Measurements from ENCODE around the gene RNF5. TPM values are rescaled to one million over a fixed set of nuclear protein-coding genes. Genes with fewer than 3 reads are reported as not detected.

Gene RNF5
- total RNA-seq, 1 experiment from 2014 or later, result 45.9 TPM

DNA sequence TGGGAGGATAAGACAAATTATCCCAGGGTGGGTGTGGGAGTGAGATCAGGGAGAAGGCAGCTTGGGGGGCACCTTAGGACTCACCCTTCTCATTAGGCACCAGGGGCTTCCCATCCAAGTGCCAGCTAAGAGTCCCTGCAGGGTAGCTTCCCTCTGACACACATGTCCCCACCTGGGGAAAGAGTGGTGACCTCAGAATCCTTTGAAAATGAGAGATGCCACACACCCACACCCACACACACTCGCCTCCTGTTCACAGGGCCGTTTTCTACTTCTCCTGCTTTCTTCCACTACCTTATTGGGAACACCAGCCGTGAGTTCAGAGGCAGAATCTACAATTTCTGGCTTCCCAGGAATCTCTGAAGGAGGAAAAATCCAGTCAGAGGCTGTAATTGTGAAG is 4.8 kb downstream of the RNF5 start:
- no TSS peak for BruUV-seq (replicated peaks)
- intact Hi-C loops (cut with micrococcal nuclease), result no loop called here

DNA sequence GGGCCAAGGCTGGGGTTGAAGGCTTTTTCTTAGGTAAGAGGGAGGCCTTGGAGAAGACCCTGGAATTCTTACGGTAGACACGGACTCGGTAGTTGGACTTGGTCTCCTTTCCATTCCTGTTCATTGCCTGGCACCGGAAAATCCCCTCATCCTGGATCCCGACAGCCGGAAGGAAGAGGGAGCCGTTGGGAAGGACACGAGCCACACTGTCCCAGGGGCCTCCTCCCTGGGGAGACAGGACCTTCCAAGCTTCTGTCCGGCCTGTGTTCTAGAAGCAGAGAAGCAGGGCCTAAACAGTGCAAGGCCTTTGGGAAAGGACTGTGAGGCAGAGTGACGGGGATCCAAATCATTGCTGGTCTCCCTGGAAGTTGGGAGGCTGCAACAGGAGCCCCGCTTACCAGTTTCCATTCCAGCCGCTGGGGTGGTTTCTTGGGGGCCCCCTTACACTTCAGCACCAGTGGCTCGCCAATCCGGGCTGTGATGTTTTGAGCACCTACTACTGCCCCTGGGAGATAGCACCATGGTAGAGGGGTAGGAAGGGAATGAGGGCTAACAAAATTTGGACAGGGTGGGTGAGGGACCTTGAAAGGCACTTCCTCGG is 5.4 kb downstream of the RNF5 start:
- intact Hi-C loops (cut with micrococcal nuclease), result no loop called here
- no peaks in the 10 kb centered on the region for H4K20me1 ChIP-seq (ENCODE audit: insufficient read depth)
- H3K4me3 ChIP-seq (replicated peaks in 1 of 2; ENCODE audit: low read depth in 1 of 2, low read length in 2 of 2), result no peak overlapping the region
- no TSS peak for BruUV-seq (replicated peaks)
- ChIA-PET CTCF (no interaction called here), POLR2A (no interaction called here), RAD21 (ENCODE audit: low non-redundant PET in 1 of 2, low total read pairs in 2 of 2, uncharacterized antibody in 2 of 2, unreplicated experiment in 2 of 2) (no interaction called here)
- no peaks in the 10 kb centered on the region for H3K27me3 ChIP-seq (ENCODE audit: insufficient read depth, low read length)
- H3K9ac ChIP-seq (ENCODE audit: low read length), result no peak overlapping the region
- H2AFZ ChIP-seq (ENCODE audit: low read depth, low read length, poor library complexity, severe bottlenecking), result no peak overlapping the region
- H3K79me2 ChIP-seq (ENCODE audit: insufficient read depth, low read length), result peaks cover 9% of the 10 kb centered on the region; the same call in 1 of the 2 replicates
- no peaks in the 10 kb centered on the region for H3K9me3 ChIP-seq (ENCODE audit: control insufficient read depth in 1 of 2, insufficient read depth in 1 of 2, low read depth in 1 of 2, low read length in 2 of 2)
- no peaks in the 10 kb centered on the region for H3K9me2 ChIP-seq (ENCODE audit: insufficient read depth)
- no peak for DNase-seq (ENCODE audit: low read depth, low spot score)
- TF ChIP-seq, protein P1, sequence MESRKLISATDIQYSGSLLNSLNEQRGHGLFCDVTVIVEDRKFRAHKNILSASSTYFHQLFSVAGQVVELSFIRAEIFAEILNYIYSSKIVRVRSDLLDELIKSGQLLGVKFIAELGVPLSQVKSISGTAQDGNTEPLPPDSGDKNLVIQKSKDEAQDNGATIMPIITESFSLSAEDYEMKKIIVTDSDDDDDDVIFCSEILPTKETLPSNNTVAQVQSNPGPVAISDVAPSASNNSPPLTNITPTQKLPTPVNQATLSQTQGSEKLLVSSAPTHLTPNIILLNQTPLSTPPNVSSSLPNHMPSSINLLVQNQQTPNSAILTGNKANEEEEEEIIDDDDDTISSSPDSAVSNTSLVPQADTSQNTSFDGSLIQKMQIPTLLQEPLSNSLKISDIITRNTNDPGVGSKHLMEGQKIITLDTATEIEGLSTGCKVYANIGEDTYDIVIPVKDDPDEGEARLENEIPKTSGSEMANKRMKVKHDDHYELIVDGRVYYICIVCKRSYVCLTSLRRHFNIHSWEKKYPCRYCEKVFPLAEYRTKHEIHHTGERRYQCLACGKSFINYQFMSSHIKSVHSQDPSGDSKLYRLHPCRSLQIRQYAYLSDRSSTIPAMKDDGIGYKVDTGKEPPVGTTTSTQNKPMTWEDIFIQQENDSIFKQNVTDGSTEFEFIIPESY (IDR thresholded peaks at IDR 0.05; ENCODE audit: extremely low read depth, insufficient replicate concordance, low read length), result no peak
- TF ChIP-seq FOSL1 (IDR thresholded peaks at IDR 0.05; ENCODE audit: low read depth) (no peak), YY1 (IDR thresholded peaks at IDR 0.05; ENCODE audit: extremely low read depth, insufficient replicate concordance, low read depth, low read length) (no peak), EGR1 (IDR thresholded peaks at IDR 0.05; ENCODE audit: low read depth) (no peak), CEBPB (IDR thresholded peaks at IDR 0.05; ENCODE audit: low read depth) (no peak)
- TF ChIP-seq, protein P2, sequence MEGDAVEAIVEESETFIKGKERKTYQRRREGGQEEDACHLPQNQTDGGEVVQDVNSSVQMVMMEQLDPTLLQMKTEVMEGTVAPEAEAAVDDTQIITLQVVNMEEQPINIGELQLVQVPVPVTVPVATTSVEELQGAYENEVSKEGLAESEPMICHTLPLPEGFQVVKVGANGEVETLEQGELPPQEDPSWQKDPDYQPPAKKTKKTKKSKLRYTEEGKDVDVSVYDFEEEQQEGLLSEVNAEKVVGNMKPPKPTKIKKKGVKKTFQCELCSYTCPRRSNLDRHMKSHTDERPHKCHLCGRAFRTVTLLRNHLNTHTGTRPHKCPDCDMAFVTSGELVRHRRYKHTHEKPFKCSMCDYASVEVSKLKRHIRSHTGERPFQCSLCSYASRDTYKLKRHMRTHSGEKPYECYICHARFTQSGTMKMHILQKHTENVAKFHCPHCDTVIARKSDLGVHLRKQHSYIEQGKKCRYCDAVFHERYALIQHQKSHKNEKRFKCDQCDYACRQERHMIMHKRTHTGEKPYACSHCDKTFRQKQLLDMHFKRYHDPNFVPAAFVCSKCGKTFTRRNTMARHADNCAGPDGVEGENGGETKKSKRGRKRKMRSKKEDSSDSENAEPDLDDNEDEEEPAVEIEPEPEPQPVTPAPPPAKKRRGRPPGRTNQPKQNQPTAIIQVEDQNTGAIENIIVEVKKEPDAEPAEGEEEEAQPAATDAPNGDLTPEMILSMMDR (IDR thresholded peaks at IDR 0.05 in 2 of 3, conservative IDR thresholded peaks at IDR 0.05 in 1 of 3; ENCODE audit: borderline replicate concordance in 1 of 3, insufficient read depth in 1 of 3, low read depth in 2 of 3, low read length in 2 of 3), result no peak
- H3K4me2 ChIP-seq (ENCODE audit: low read length), result no peak overlapping the region
- ATAC-seq, result no peak
- peaks cover 10 to 13% of the 10 kb centered on the region in 2 experiments; a peak in 3 of 4 replicates for H3K36me3 ChIP-seq (ENCODE audit: control insufficient read depth in 1 of 2, insufficient read depth in 2 of 2, low read length in 2 of 2)
- peaks cover 4 to 34% of the 10 kb centered on the region in 2 experiments; a peak in 3 of 4 replicates for H3K4me1 ChIP-seq (ENCODE audit: control insufficient read depth in 1 of 2, insufficient read depth in 2 of 2, low read length in 2 of 2)
- peak overlapping the region; percentile 17 for H3K27ac ChIP-seq (ENCODE audit: low read depth, low read length)

More for the DNA sequence above, 4.8 kb downstream of the RNF5 start:
- H3K36me3 ChIP-seq (ENCODE audit: control insufficient read depth in 1 of 2, insufficient read depth in 2 of 2, low read length in 2 of 2), result peaks cover 10 to 13% of the 10 kb centered on the region in 2 experiments; a peak in 3 of 4 replicates
- peak overlapping the region; percentile 17; the same call in 1 of the 2 replicates for H3K27ac ChIP-seq (ENCODE audit: low read depth, low read length)
- ChIA-PET CTCF (no interaction called here), POLR2A (interaction anchor here (0.6 kb wide), 1 partner anchor 517 kb away, joined by 4 read pairs; no protein-coding TSS in a partner anchor), RAD21 (ENCODE audit: low non-redundant PET in 1 of 2, low total read pairs in 2 of 2, uncharacterized antibody in 2 of 2, unreplicated experiment in 2 of 2) (no interaction called here)
- H3K4me3 ChIP-seq (replicated peaks in 1 of 2; ENCODE audit: low read depth in 1 of 2, low read length in 2 of 2), result no peak overlapping the region
- no peak overlapping the region for H2AFZ ChIP-seq (ENCODE audit: low read depth, low read length, poor library complexity, severe bottlenecking)
- no peaks in the 10 kb centered on the region for H3K27me3 ChIP-seq (ENCODE audit: insufficient read depth, low read length)
- no peaks in the 10 kb centered on the region for H3K9me2 ChIP-seq (ENCODE audit: insufficient read depth)
- H3K9me3 ChIP-seq (ENCODE audit: control insufficient read depth in 1 of 2, insufficient read depth in 1 of 2, low read depth in 1 of 2, low read length in 2 of 2), result no peaks in the 10 kb centered on the region
- peaks cover 8% of the 10 kb centered on the region; the same call in 1 of the 2 replicates for H3K79me2 ChIP-seq (ENCODE audit: insufficient read depth, low read length)
- no peaks in the 10 kb centered on the region for H4K20me1 ChIP-seq (ENCODE audit: insufficient read depth)
- H3K4me1 ChIP-seq (ENCODE audit: control insufficient read depth in 1 of 2, insufficient read depth in 2 of 2, low read length in 2 of 2), result peaks cover 4 to 29% of the 10 kb centered on the region in 2 experiments; a peak in 3 of 4 replicates
- ATAC-seq (no peak), DNase-seq (ENCODE audit: low read depth, low spot score) (no peak)
- TF ChIP-seq RAD21 (IDR thresholded peaks at IDR 0.05; ENCODE audit: low read depth) (no peak), SP1 (IDR thresholded peaks at IDR 0.05; ENCODE audit: low read depth) (no peak)
- H3K4me2 ChIP-seq (ENCODE audit: low read length), result no peak overlapping the region
- H3K9ac ChIP-seq (ENCODE audit: low read length), result no peak overlapping the region
